GM15510 (cell line): Measurements from ENCODE around the gene RAB8A.

Experiments used
- POLR2A ChIP-seq: IDR thresholded peaks from 3 replicates; pipeline ENCODE4 v1.6.1; 2011; ENCODE audit warnings: borderline replicate concordance; ENCODE audit not compliant: insufficient read length; ENCODE audit errors: extremely low read depth

The RAB8A gene

GRCh38 chr19:16168465-16169081, 56.9 kb downstream of the RAB8A start:
- TF ChIP-seq POLR2A = no peak

GRCh38 chr19:16170134-16170533, 58.4 kb downstream of the RAB8A start:
- no peak for TF ChIP-seq POLR2A

- no peak for TF ChIP-seq POLR2A
These were observed 64.3 kb downstream of the RAB8A start for GRCh38 chr19:16175954-16176353.

GRCh38 chr19:16180611-16181010, 68.9 kb downstream of the RAB8A start:
- TF ChIP-seq POLR2A = no peak
